ENCODE results near the gene IL6.
"Not testable (repeated sequence)": the region's sequence is repeated elsewhere in the genome, so short reads cannot be mapped to it uniquely, and the experiment has no call there.

IL6 gene

DNA sequence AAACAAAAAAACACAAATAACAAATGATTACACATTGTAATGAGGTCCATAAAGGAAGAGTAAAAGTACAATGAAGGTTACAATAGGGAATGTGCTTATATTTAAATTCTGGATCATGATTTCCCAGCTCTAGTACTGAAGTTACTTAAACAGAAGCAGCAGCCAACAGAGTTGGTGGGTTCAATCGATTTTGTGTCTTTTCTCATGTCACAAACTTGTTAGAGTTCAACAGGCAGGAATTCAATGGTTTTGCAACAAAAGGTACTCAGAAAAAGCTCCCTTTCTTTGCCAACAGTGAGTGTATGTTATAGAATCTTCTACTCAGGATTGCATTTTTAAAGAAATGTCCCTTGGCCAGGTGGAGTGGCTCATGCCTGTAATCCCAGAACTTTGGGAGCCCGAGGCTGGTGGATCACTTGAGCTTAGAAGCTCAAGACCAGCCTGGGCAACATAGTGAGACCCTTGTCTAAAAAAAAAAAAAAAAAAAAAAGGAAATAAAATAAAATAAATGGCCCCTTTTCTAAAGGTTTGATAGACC is 29.6 kb upstream of the IL6 start:
- TF ChIP-seq POLR2A (IDR thresholded peaks at IDR 0.05; ENCODE audit: low read depth, low read length), result no peak
- FAIRE-seq (no peak), DNase-seq (ENCODE audit: insufficient read length, low spot score) (no peak)

DNA sequence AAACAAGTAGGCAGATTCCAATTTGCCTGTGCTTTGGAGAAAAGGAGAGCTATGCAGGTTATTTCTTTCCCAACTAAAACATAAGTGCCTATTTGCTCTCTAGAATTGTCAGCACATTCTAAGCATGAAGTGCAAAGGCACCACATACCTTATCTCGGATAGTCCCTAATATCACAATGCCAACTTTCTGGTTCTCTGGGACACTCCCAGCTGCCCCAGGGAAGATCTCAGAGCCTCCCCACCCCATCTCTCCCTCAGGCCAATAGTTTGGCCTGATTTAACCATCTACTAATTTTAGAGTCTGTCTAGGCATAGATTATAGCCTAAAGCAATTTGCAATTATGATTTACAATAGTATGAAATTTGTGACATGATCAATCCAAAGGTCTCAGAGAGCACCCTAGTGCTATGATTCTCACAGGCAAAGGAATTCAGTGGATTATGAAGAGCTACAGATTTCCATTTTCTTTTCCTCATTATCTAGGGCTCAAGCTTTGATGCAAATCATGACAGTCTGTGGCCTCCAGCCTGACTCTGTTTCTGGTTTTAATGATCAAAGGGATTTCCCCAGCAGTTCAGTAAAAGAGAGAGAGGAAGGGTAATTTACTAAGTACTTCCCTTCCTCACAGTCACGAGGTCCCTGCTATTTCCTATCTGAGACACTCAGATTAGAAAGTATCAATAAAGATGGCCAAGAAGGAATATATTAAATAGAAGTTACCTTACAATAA is 29.0 kb upstream of the IL6 start:
- TF ChIP-seq POLR2A (IDR thresholded peaks at IDR 0.05; ENCODE audit: low read depth, low read length), result no peak
- no peak for FAIRE-seq
- DNase-seq (ENCODE audit: insufficient read length, low spot score), result no peak

DNA sequence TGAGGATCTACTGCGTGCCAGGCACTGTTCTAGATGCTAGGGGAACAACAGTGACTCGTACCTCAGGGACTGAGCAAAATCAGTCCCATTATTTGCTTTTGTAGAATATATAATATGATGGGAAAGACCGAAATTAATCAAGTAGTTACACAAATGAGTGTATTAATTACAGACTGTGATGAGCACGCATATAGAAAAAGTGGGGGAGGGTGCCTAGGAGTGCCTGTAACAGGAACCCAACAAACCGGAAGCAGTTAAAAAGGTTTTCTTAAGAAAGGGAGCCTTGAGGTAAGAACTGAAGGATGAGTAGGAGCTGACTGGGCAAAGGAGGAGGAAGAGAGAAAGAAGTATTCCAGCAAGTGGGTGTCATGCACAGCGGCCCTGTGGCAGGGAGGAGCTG is 28.2 kb upstream of the IL6 start:
- no peak for TF ChIP-seq POLR2A (IDR thresholded peaks at IDR 0.05; ENCODE audit: low read depth, low read length)
- DNase-seq (ENCODE audit: insufficient read length, low spot score) (no peak), FAIRE-seq (no peak)

DNA sequence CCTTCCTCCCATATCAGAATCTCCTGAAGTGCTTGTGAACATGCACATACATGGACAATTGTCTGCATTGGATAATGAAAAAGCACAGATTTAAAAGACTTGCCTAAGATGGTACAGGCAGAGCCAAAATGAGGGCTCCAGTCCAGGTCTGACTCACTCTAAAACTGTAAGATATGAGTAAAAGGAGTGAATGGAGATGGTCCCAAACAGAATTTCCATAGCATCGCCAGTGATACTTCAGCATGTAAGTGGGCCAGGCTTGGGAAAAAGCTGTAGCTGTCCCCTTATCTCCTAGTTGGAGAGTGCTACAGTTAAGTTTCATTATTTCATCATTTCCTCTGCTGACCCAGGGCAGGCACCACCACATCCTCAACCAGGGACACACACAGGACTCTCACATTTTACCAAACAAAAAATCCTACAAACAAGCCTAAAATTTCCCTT is 26.4 kb upstream of the IL6 start:
- DNase-seq (ENCODE audit: insufficient read length, low spot score) (no peak), FAIRE-seq (no peak)
- TF ChIP-seq POLR2A (IDR thresholded peaks at IDR 0.05; ENCODE audit: low read depth, low read length), result no peak

DNA sequence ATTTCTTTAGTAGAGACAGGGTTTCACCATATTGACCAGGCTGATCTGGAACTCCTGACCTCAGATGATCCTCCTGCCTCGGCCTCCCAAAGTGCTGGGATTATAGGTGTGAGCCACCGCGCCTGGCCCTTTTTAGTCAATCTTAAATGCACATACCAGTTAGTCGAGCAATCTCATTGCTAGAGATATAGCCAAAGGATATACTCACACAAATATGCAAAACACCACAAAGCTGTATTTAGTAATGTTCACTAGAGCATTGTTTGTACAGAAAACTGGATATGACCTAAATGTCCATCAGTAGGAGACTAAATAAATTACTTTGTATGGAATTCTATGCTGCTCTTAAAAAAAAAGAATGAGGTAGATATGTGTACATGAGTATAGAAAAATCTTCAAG is 24.5 kb upstream of the IL6 start:
- TF ChIP-seq POLR2A (IDR thresholded peaks at IDR 0.05; ENCODE audit: low read depth, low read length), result no peak
- no peak for DNase-seq (ENCODE audit: insufficient read length, low spot score)
- no peak for FAIRE-seq

DNA sequence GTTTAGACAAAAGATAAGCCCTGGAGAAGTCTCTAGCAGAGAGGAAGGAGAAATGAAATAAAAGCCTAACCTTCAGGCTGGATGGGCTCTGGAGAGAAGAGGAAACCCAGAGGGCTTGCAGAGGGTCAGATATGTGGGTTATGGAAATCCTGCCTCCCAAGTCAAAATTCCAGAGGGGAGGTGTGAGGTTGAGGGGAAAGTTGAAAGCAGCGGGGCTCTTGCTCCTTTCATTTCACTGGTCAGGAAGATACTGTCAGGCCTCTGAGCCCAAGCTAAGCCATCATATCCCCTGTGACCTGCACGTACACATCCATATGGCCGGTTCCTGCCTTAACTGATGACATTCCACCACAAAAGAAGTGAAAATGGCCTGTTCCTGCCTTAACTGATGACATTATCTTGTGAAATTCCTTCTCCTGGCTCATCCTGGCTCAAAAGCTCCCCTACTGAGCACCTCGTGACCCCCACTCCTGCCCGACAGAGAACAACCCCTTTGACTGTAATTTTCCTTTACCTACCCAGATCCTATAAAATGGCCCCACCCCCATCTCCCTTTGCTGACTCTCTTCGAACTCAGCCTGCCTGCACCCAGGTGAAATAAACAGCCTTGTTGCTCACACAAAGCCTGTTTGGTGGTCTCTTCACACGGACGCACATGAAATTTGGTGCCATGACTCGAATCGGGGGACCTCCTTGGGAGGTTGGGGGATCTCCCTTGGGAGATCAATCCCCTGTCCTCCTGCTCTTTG is 23.7 kb upstream of the IL6 start:
- not testable (repeated sequence) for FAIRE-seq; DNase-seq (ENCODE audit: insufficient read length, low spot score)

DNA sequence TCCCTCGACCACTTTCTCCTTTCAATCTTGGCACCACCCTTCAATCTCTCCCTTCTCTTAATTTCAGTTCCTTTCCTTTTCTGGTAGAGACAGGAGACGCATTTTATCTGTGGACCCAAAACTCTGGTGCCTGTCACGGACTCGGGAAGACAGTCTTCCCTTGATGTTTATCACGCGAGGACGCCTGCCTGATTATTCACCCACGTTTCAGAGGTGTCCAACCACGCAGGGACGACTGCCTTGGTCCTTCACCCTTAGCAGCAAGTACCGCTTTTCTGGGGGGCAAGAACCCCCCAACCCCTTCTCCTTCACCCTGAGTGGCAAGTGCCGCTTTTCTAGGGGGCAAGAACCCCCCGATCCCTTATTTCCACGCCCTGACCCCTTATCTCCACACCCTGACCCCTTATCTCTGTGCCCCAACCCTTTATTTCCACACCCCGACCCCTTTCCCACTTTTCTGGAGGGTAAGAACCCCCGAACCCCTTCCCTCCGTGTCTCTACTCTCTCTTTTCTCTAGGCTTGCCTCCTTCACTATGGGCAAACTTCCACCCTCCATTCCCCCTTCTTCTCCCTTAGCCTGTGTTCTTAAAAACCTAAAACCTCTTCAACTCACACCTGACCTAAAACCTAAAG is 22.9 kb upstream of the IL6 start:
- FAIRE-seq, result not testable (repeated sequence)

DNA sequence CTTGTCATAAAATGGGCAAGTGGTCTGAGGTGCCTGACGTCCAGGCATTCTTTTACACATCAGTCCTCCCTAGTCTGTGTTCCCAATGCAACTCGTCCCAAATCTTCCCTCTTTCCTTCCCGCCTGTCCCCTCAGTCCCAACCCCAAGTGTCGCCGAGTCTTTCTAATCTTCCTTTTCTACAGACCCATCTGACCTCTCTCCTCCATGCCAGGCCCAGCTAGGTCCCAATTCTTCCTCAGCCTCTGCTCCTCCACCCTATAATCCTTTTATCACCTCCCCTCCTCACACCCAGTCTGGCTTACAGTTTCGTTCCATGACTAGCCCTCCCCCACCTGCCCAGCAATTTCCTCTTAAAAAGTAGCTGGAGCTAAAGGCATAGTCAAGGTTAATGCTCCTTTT is 22.3 kb upstream of the IL6 start:
- DNase-seq (ENCODE audit: insufficient read length, low spot score); FAIRE-seq: not testable (repeated sequence)

More for the DNA sequence above, 22.9 kb upstream of the IL6 start:
- DNase-seq (ENCODE audit: insufficient read length, low spot score), result not testable (repeated sequence)

DNA sequence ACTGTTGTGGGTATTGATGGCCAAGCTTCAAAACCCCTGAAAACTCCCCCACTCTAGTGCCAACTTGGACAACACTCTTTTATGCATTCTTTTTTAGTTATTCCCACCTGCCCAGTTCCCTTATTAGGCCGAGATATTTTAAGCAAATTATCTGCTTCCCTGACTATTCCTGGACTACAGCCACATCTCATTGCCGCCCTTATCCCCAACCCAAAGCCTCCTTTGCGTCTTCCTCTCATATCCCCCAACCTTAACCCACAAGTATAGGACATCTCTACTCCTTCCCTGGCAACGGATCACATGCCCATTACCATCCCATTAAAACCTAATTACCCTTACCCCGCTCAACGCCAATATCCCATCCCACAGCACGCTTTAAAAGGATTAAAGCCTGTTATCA is 21.1 kb upstream of the IL6 start:
- FAIRE-seq; DNase-seq (ENCODE audit: insufficient read length, low spot score): not testable (repeated sequence)

DNA sequence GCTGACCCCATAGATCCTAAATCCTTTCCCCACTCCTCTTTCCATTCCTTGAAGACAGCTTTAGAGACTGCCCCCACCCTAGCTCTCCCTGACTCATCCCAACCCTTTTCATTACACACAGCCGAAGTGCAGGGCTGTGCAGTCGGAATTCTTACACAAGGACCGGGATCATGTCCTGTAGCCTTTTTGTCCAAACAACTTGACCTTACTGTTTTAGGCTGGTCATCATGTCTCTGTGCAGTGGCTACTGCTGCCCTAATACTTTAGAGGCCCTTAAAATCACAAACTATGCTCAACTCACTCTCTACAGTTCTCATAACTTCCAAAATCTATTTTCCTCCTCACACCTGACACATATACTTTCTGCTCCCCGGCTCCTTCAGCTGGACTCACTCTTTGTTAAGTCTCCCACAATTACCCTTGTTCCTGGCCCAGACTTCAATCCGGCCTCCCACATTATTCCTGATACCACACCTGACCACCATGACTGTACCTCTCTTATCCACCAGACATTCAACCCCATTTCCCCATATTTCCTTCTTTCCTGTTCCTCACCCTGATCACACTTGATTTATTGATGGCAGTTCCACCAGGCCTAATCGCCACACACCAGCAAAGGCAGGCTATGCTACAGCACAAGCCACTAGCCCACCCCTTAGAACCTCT is 19.8 kb upstream of the IL6 start:
- not testable (repeated sequence) for FAIRE-seq; DNase-seq (ENCODE audit: insufficient read length, low spot score)

DNA sequence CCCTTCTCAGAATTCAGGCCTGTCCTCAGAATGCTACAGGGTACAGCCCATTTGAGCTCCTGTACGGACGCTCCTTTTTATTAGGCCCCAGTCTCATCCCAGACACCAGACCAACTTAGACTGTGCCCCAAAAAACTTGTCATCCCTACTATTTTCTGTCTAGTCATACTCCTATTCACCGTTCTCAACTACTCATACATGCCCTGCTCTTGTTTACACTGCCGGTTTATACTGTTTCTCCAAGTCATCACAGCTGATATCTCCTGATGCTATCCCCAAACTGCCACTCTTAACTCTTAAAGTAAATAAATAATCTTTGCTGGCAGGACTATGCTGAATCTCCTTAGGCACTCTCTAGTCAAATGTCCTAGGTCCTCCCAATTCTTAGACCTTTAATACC is 18.8 kb upstream of the IL6 start:
- DNase-seq (ENCODE audit: insufficient read length, low spot score); FAIRE-seq: not testable (repeated sequence)

DNA sequence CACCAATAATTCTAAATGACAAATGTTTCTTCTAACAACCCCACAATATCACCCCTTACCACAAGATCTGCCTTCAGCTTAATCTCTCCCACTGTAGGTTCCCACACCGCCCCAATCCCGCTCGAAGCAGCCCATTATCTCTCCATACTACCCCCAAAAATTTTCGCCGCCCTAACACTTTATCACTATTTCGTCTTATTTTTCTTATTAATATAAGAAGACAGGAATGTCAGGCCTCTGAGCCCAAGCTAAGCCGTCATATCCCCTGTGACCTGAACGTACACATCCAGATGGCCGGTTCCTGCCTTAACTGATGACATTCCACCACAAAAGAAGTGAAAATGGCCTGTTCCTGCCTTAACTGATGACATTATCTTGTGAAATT is 18.3 kb upstream of the IL6 start:
- DNase-seq (ENCODE audit: insufficient read length, low spot score); FAIRE-seq: not testable (repeated sequence)

DNA sequence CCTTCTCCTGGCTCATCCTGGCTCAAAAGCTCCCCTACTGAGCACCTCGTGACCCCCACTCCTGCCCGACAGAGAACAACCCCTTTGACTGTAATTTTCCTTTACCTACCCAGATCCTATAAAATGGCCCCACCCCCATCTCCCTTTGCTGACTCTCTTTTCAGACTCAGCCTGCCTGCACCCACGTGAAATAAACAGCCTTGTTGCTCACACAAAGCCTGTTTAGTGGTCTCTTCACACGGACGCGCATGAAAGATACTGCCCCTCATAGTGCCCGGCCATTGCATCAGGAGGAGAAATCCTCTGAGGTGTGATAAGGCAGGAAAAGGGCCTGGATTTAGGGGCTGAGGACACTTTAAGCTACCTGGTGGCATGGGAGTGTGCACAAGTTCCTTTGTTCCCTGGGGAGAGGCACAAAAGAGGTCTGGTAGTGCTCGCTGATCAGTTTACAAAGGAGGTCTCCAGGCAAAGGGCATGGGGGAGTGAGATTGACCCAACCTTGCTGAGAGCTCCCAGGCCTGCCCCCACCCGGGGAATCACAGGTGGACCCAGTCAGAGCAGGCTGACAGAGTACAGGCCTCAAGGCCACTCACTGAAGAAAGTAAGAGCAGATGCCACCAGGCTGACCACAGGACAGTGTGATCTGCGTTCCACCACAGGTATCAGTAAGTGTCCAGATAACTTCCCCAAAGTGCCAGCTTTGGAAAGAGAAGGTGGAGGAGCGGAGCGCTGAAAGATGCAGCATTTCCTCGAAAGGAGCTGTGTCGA is 17.8 kb upstream of the IL6 start:
- DNase-seq (ENCODE audit: insufficient read length, low spot score); FAIRE-seq: not testable (repeated sequence)

DNA sequence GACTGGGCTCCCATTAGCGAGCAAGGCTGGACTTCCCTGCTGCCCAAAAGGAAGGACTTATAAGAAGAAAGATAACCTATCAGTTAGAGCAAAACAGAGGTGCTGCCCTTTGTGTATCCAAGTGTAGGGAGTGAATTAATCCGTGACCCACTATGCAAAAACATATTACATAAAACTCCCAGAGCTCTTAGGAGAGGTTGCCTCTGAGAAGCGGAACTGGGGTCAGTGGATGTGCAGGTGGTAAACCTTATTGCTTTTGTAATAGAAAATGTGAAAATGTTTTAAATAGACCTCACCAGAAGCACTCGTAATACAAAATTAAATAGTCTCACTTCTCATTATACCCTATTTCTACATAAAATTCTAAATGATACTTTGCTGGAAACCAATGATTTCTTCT is 17.1 kb upstream of the IL6 start:
- FAIRE-seq, result no peak
- DNase-seq (ENCODE audit: insufficient read length, low spot score), result no peak
- no peak for TF ChIP-seq POLR2A (IDR thresholded peaks at IDR 0.05; ENCODE audit: low read depth, low read length)
